Neural progenitor cell (in vitro differentiated cells): Measurements from ENCODE around the gene PRR23E. TPM values are rescaled to one million over a fixed set of nuclear protein-coding genes. Genes with fewer than 3 reads are reported as not detected.

ENCODE experiments used
- DNase-seq: peaks from one replicate; pipeline ENCODE4 v3.0.0-alpha.2; 2016; ENCODE audit warnings: low spot score
- H2AFZ ChIP-seq: fragments of 200-600 bp; sonication (generic); replicated peaks from 2 replicates; pipeline ENCODE4 v1.6.1; 2016; ENCODE audit warnings: antibody characterized with exemption
- H3F3A ChIP-seq: fragments of 200-600 bp; sonication (generic); 2 replicates; pipeline ENCODE4 v1.6.1; 2016; ENCODE audit warnings: antibody characterized with exemption, low read depth
- H3K27ac ChIP-seq: fragments of 200-600 bp; sonication (generic); 2 replicates; pipeline ENCODE4 v1.5.1; 2016; ENCODE audit warnings: mild to moderate bottlenecking
- H3K27me3 ChIP-seq: fragments of 200-600 bp; sonication (generic); 2 replicates; pipeline ENCODE4 v1.6.1; 2016; ENCODE audit warnings: mild to moderate bottlenecking, moderate library complexity
- H3K36me3 ChIP-seq: fragments of 200-600 bp; sonication (generic); 2 replicates; pipeline ENCODE4 v1.5.1; 2016
- H3K4me1 ChIP-seq: fragments of 200-600 bp; sonication (generic); 2 replicates; pipeline ENCODE4 v1.6.1; 2016; ENCODE audit warnings: mixed run types
- H3K4me2 ChIP-seq: fragments of 200-600 bp; sonication (generic); 2 replicates; pipeline ENCODE4 v1.6.1; 2016
- H3K4me3 ChIP-seq: fragments of 200-600 bp; sonication (generic); 2 replicates; pipeline ENCODE4 v1.5.1; 2016
- H3K79me2 ChIP-seq: fragments of 200-600 bp; sonication (generic); 2 replicates; pipeline ENCODE4 v1.6.1; 2016; ENCODE audit warnings: low read depth
- H3K9ac ChIP-seq: fragments of 200-600 bp; sonication (generic); 2 replicates; pipeline ENCODE4 v1.6.1; 2016
- H3K9me3 ChIP-seq: fragments of 200-600 bp; sonication (generic); 2 replicates; pipeline ENCODE4 v1.5.1; 2016; ENCODE audit warnings: low read depth
- H4K20me1 ChIP-seq: fragments of 200-600 bp; sonication (generic); 2 replicates; pipeline ENCODE4 v1.6.1; 2016; ENCODE audit warnings: low read depth
- H3K27ac Mint-ChIP-seq: 3 replicates; pipeline ENCODE4 v1.8.0; 2021; ENCODE audit warnings: mixed read lengths
- H3K27me3 Mint-ChIP-seq: 2 replicates; pipeline ENCODE4 v1.8.0; 2022; ENCODE audit warnings: low read depth, mild to moderate bottlenecking, inconsistent platforms, moderate library complexity, mixed read lengths; ENCODE audit not compliant: insufficient read depth
- H3K36me3 Mint-ChIP-seq: 3 replicates; pipeline ENCODE4 v1.8.0; 2021; ENCODE audit warnings: mixed read lengths
- H3K4me1 Mint-ChIP-seq: 3 replicates; pipeline ENCODE4 v1.8.0; 2021; ENCODE audit warnings: mixed read lengths
- H3K4me3 Mint-ChIP-seq: 3 replicates; pipeline ENCODE4 v1.8.0; 2021; ENCODE audit warnings: mild to moderate bottlenecking, moderate library complexity, mixed read lengths
- H3K9me3 Mint-ChIP-seq: 3 replicates; pipeline ENCODE4 v1.8.0; 2020; ENCODE audit warnings: mixed read lengths
- CTCF ChIP-seq: fragments of 200-600 bp; sonication (generic); IDR thresholded peaks from 2 replicates; pipeline ENCODE4 v1.5.1; 2017; ENCODE audit warnings: antibody characterized with exemption, mild to moderate bottlenecking
- EZH2 ChIP-seq: fragments of 200-600 bp; sonication (generic); IDR thresholded peaks from 2 replicates; pipeline ENCODE4 v1.6.1; 2017; ENCODE audit warnings: antibody characterized with exemption, mild to moderate bottlenecking, moderate library complexity
- EZH2phosphoT487 ChIP-seq: fragments of 200-600 bp; sonication (generic); IDR thresholded peaks from 2 replicates; pipeline ENCODE4 v1.6.1; 2017; ENCODE audit warnings: antibody characterized with exemption
- total RNA-seq: library from RNA; depleted of rRNA; stranded (reverse); fragments of >200 nt; gene quantifications from 2 replicates; pipeline ENCODE4 v1.2.3, GENCODE V29; 2015; ENCODE audit warnings: low replicate concordance

The PRR23E gene
- total RNA-seq, 1 donor from 2014 or later, result not detected

DNA sequence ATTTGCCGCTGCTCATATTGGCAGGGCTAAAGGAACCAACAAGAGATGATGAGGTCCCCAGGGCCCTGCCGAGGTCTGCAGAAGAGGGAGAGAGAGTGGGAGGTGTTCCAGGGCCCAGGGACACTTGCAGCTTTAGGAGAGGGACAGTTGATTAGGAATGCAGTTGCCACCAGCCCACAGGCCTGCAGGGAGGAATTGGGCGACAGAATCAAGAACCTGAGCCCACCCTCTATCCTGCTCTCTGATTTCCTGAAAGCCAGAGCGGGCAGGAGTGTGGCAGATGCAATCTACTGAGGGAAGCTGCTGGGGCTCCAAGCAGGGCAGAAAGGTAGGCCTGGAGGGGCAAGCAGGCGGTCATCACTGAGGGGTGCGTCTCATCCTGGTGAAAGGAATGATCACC, 12.1 kb upstream of the PRR23E start:
- H3K4me2 ChIP-seq, result no peak overlapping the region
- peaks cover 12% of the 10 kb centered on the region for H3K4me1 ChIP-seq
- no peak for DNase-seq
- no peak overlapping the region for H3K27ac ChIP-seq
- Mint-ChIP-seq H3K9me3 (peaks cover 14% of the 10 kb centered on the region), H3K36me3 (no peaks in the 10 kb centered on the region), H3K4me3 (no peak overlapping the region), H3K4me1 (peaks cover 10% of the 10 kb centered on the region), H3K27me3 (no peaks in the 10 kb centered on the region), H3K27ac (peak overlapping the region; percentile 38)
- no peak overlapping the region for H3K9ac ChIP-seq
- no peaks in the 10 kb centered on the region for H4K20me1 ChIP-seq
- H3K9me3 ChIP-seq, result no peaks in the 10 kb centered on the region
- TF ChIP-seq CTCF, result no peak
- no peak for TF ChIP-seq EZH2phosphoT487
- no peak for TF ChIP-seq EZH2
- H3K79me2 ChIP-seq, result no peaks in the 10 kb centered on the region
- no peaks in the 10 kb centered on the region for H3K27me3 ChIP-seq
- no peak overlapping the region for H2AFZ ChIP-seq
- no peak overlapping the region for H3K4me3 ChIP-seq
- no peaks in the 10 kb centered on the region for H3K36me3 ChIP-seq
- no peaks in the 10 kb centered on the region for H3F3A ChIP-seq

- no peaks in the 10 kb centered on the region for H3K27me3 Mint-ChIP-seq
- Histone ChIP-seq H3K4me2 (peak overlapping the region; percentile 31), H4K20me1 (no peaks in the 10 kb centered on the region), H3K27me3 (no peaks in the 10 kb centered on the region), H3K4me1 (peaks cover 12% of the 10 kb centered on the region), H3K36me3 (no peaks in the 10 kb centered on the region), H2AFZ (no peak overlapping the region), H3K9ac (no peak overlapping the region), H3K4me3 (no peak overlapping the region), H3K79me2 (no peaks in the 10 kb centered on the region), H3F3A (no peaks in the 10 kb centered on the region), H3K27ac (no peak overlapping the region), H3K9me3 (no peaks in the 10 kb centered on the region)
- TF ChIP-seq EZH2, result no peak
- no peak for TF ChIP-seq EZH2phosphoT487
- TF ChIP-seq CTCF, result no peak
- no peaks in the 10 kb centered on the region for H3K36me3 Mint-ChIP-seq
- H3K27ac Mint-ChIP-seq, result peak overlapping the region; percentile 19
- H3K9me3 Mint-ChIP-seq, result peaks cover 8% of the 10 kb centered on the region
- H3K4me1 Mint-ChIP-seq, result peaks cover 10% of the 10 kb centered on the region
- no peak overlapping the region for H3K4me3 Mint-ChIP-seq
- no peak for DNase-seq
Measured at GRCh38 chr3:127182431-127182830, 10.5 kb upstream of the PRR23E start.

DNA sequence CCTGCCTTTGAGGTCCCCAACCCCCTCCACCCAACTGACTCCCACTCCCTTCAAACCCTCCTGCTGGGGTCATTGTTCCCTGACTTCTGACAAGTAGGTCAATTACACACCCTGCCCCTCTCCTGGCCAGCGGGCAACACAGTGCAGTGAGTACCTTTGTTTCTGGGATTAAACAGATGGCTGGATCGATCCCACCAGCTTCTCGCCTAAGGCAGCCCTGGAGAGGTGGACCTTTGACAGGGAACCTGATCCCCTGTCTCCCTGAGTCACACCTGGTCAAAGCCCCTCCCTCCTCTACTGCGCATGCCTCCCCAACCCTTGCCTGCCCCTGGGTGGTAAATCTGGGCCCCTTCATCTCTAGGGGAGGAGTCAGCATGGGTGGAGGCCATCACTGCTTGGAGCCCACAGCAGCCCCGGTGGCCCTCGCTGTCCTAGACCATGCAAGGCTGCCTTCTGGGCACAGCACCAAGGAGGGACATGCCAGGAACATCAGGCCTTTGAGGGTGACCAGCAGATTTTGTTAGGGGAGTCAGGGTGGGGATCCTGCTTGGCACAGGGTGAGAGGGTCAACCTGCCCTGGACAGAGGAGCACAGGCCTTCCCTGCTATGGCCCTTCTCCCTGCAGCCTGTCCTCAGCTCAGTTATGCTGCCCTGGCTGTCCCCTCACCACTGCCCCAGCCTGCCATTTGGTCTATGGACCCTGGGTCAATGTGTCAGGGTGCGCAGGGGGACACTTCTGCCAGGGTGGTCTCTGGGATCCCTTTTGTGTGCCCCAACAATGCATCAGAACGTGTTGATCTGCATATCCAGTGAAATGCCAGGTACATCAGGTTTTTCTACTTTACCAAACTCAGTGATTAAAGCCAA, 9.8 kb upstream of the PRR23E start:
- peak; percentile 39 for DNase-seq
- H3K27ac Mint-ChIP-seq, result no peak overlapping the region
- no peaks in the 10 kb centered on the region for H3K27me3 ChIP-seq

More for the DNA sequence above, 9.8 kb upstream of the PRR23E start:
- peaks cover 12% of the 10 kb centered on the region for H3K4me1 ChIP-seq
- TF ChIP-seq CTCF (no peak), EZH2 (no peak), EZH2phosphoT487 (no peak)
- no peaks in the 10 kb centered on the region for H3F3A ChIP-seq
- peak overlapping the region; percentile 31 for H3K4me2 ChIP-seq
- no peak overlapping the region for H3K4me3 Mint-ChIP-seq
- no peaks in the 10 kb centered on the region for H3K27me3 Mint-ChIP-seq
- H4K20me1 ChIP-seq, result no peaks in the 10 kb centered on the region
- H2AFZ ChIP-seq, result no peak overlapping the region
- H3K9ac ChIP-seq, result no peak overlapping the region
- peaks cover 11% of the 10 kb centered on the region for H3K9me3 Mint-ChIP-seq
- H3K9me3 ChIP-seq, result no peaks in the 10 kb centered on the region
- no peak overlapping the region for H3K4me3 ChIP-seq
- H3K27ac ChIP-seq, result no peak overlapping the region
- no peaks in the 10 kb centered on the region for H3K36me3 Mint-ChIP-seq
- H3K36me3 ChIP-seq, result no peaks in the 10 kb centered on the region
- H3K4me1 Mint-ChIP-seq, result peaks cover 10% of the 10 kb centered on the region
- H3K79me2 ChIP-seq, result no peaks in the 10 kb centered on the region
